Measurements from ENCODE around the gene VCAN. TPM values are rescaled to one million over a fixed set of nuclear protein-coding genes. Genes with fewer than 3 reads are reported as not detected.

VCAN gene
- total RNA-seq, 1 donor from 2014 or later = 178 TPM

GRCh38 chr5:83559118-83559785, 87.7 kb downstream of the VCAN start:
- TF ChIP-seq CTCF (IDR thresholded peaks at IDR 0.05; ENCODE audit: insufficient read depth, low read length, poor library complexity, severe bottlenecking) = no peak
- no peaks in the 10 kb centered on the region for H3K27me3 ChIP-seq (ENCODE audit: control insufficient read depth, insufficient read depth, low read length)
- DNase-seq (ENCODE audit: low read depth) = peak; percentile 42
- H3K36me3 ChIP-seq (ENCODE audit: control insufficient read depth, insufficient read depth, low read length) = peaks cover 2% of the 10 kb centered on the region
- H3K4me3 ChIP-seq (ENCODE audit: low read depth, low read length) = no peak overlapping the region

DNA sequence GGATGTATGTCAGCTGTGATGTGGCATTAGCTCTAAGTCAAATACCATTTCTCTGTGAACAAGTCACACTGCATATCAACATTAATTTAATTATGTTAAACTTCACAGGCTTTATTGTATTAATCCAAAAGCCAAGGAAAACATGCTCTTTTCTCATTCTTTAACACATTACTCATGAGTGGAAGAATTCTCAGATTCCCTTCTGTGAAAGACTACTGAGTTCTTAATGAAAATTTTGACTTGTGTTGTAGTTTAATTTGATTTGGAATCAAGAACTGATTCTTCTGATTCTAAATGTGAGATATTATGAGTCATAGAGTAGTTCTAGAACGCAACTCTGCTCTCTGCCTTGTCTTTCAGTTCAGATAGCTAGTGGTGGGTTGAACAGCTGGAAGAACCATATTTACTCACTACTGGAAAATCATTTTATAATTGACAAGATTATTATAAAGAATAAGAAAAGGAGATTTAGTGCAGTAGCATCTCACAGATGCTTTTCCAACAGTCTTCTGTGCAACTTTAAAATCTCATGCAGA, 90.6 kb downstream of the VCAN start:
- no peak for TF ChIP-seq CTCF (IDR thresholded peaks at IDR 0.05; ENCODE audit: insufficient read depth, low read length, poor library complexity, severe bottlenecking)
- Histone ChIP-seq H3K27me3 (ENCODE audit: control insufficient read depth, insufficient read depth, low read length) (no peaks in the 10 kb centered on the region), H3K4me3 (ENCODE audit: low read depth, low read length) (no peak overlapping the region), H3K36me3 (ENCODE audit: control insufficient read depth, insufficient read depth, low read length) (no peaks in the 10 kb centered on the region)
- no peak for DNase-seq (ENCODE audit: low read depth)

GRCh38 chr5:83562791-83563557, 91.4 kb downstream of the VCAN start:
- Histone ChIP-seq H3K36me3 (ENCODE audit: control insufficient read depth, insufficient read depth, low read length) (no peaks in the 10 kb centered on the region), H3K4me3 (ENCODE audit: low read depth, low read length) (no peak overlapping the region), H3K27me3 (ENCODE audit: control insufficient read depth, insufficient read depth, low read length) (no peaks in the 10 kb centered on the region)
- DNase-seq (ENCODE audit: low read depth) = no peak
- TF ChIP-seq CTCF (IDR thresholded peaks at IDR 0.05; ENCODE audit: insufficient read depth, low read length, poor library complexity, severe bottlenecking) = no peak

GRCh38 chr5:83563631-83564030, 92.1 kb downstream of the VCAN start:
- H3K4me3 ChIP-seq (ENCODE audit: low read depth, low read length) = no peak overlapping the region
- no peaks in the 10 kb centered on the region for H3K36me3 ChIP-seq (ENCODE audit: control insufficient read depth, insufficient read depth, low read length)
- no peak for TF ChIP-seq CTCF (IDR thresholded peaks at IDR 0.05; ENCODE audit: insufficient read depth, low read length, poor library complexity, severe bottlenecking)
- no peaks in the 10 kb centered on the region for H3K27me3 ChIP-seq (ENCODE audit: control insufficient read depth, insufficient read depth, low read length)
- no peak for DNase-seq (ENCODE audit: low read depth)

DNA sequence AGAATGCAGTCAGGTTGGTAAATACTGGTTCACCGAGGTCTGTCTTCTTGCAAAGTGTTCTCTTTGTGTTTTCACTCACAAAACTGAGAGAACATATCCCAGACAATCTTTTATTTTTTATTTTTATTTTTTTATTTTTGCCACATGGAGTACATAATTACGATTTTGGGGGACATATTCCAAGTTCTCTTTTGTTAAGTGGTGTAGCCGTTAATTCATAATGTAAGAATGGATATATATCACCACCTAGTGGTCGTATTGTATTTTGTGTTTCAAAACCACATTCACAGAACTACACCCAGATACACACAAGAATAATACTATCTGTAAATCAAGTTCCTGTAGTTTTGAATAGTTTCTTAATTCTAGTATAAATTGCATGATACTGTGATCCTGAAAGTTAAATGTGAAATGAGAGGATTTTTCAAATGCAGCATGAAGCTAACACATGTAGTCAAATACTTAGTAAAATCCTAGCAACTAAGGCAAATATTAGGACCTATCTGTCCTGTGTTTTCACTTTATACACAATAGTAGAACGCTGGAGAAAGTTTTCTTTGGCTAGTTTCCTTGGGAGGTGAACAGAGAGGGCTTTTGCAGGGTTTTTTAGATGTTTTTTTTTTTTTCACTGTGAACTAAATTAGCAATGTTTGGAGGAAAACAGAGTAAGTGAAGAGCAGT, 92.7 kb downstream of the VCAN start:
- Histone ChIP-seq H3K36me3 (ENCODE audit: control insufficient read depth, insufficient read depth, low read length) (no peaks in the 10 kb centered on the region), H3K4me3 (ENCODE audit: low read depth, low read length) (no peak overlapping the region), H3K27me3 (ENCODE audit: control insufficient read depth, insufficient read depth, low read length) (no peaks in the 10 kb centered on the region)
- no peak for DNase-seq (ENCODE audit: low read depth)
- peak; percentile 25 for TF ChIP-seq CTCF (IDR thresholded peaks at IDR 0.05; ENCODE audit: insufficient read depth, low read length, poor library complexity, severe bottlenecking)
